NCI-H1092 treated with DMSO at 0.1 percent for 48 hours (cell line): ENCODE results near the gene PEX14.
A peak's percentile ranks its signal among the peaks of the same experiment; 100 is the strongest.

Source experiments
- DNase-seq: peaks from one replicate; lab custom pipeline; 2025; lab: John Stamatoyannopoulos, UW

Gene PEX14

GRCh38 chr1:10597492-10598388, 123.0 kb downstream of the PEX14 start:
- DNase-seq = peak; percentile 91

GRCh38 chr1:10598389-10598702, 123.6 kb downstream of the PEX14 start:
- DNase-seq = peak; percentile 91

- no peak for DNase-seq
Measured at GRCh38 chr1:10599194-10599861, 124.6 kb downstream of the PEX14 start.

- DNase-seq = no peak
Measured at GRCh38 chr1:10601342-10602070, 126.8 kb downstream of the PEX14 start.

- no peak for DNase-seq
Measured at GRCh38 chr1:10602936-10603335, 128.2 kb downstream of the PEX14 start.

GRCh38 chr1:10604966-10605365, 130.2 kb downstream of the PEX14 start:
- DNase-seq = no peak

- DNase-seq = no peak
Measured at GRCh38 chr1:10606064-10606463, 131.3 kb downstream of the PEX14 start.

- no peak for DNase-seq
Measured at GRCh38 chr1:10607228-10607627, 132.5 kb downstream of the PEX14 start.

- DNase-seq = no peak
Measured at GRCh38 chr1:10608690-10609089, 133.9 kb downstream of the PEX14 start.

- no peak for DNase-seq
Measured at GRCh38 chr1:10610901-10611600, 136.3 kb downstream of the PEX14 start.

GRCh38 chr1:10612436-10613160, 137.8 kb downstream of the PEX14 start:
- no peak for DNase-seq

GRCh38 chr1:10613340-10613739, 138.6 kb downstream of the PEX14 start:
- DNase-seq = no peak

GRCh38 chr1:10613861-10614260, 139.1 kb downstream of the PEX14 start:
- DNase-seq = no peak

- no peak for DNase-seq
Measured at GRCh38 chr1:10614377-10615225, 139.9 kb downstream of the PEX14 start.

- no peak for DNase-seq
Measured at GRCh38 chr1:10615332-10615731, 140.6 kb downstream of the PEX14 start.

- DNase-seq = no peak
Measured at GRCh38 chr1:10615932-10616671, 141.4 kb downstream of the PEX14 start.

- DNase-seq = no peak
Measured at GRCh38 chr1:10616696-10617095, 141.9 kb downstream of the PEX14 start.

- DNase-seq = no peak
Measured at GRCh38 chr1:10617318-10617717, 142.6 kb downstream of the PEX14 start.

- DNase-seq = no peak
Measured at GRCh38 chr1:10617931-10618885, 143.5 kb downstream of the PEX14 start.
